Measurements from ENCODE around the gene FGD1.
A peak's percentile ranks its signal among the peaks of the same experiment; 100 is the strongest.

Gene FGD1

GRCh38 chrX:54470054-54470760, 25.8 kb downstream of the FGD1 start:
- DNase-seq (ENCODE audit: low spot score), result no peak

- DNase-seq (ENCODE audit: low spot score), result peak; percentile 67
These were observed 43.1 kb downstream of the FGD1 start for GRCh38 chrX:54452920-54453319.

- no peak for DNase-seq (ENCODE audit: low spot score)
These were observed 46.1 kb downstream of the FGD1 start for GRCh38 chrX:54449929-54450328.

- peak; percentile 39 for DNase-seq (ENCODE audit: low spot score)
These were observed 48.6 kb downstream of the FGD1 start for GRCh38 chrX:54447461-54447860.

- no peak for DNase-seq (ENCODE audit: low spot score)
These were observed 50.0 kb downstream of the FGD1 start for GRCh38 chrX:54446084-54446483.

- no peak for DNase-seq (ENCODE audit: low spot score)
These were observed 51.3 kb downstream of the FGD1 start for GRCh38 chrX:54444752-54445151.

- DNase-seq (ENCODE audit: low spot score), result no peak
These were observed 53.2 kb downstream of the FGD1 start for GRCh38 chrX:54442790-54443189.

- peak; percentile 85 for DNase-seq (ENCODE audit: low spot score)
These were observed 55.8 kb downstream of the FGD1 start, which contains the start of gene TSR2 for GRCh38 chrX:54439960-54440871. TSS of gene TSR2 (plus strand) at chrX:54440404. CDS start at chrX:54440422, 18 bp downstream.

- DNase-seq (ENCODE audit: low spot score), result no peak
These were observed 60.9 kb downstream of the FGD1 start for GRCh38 chrX:54435121-54435520.

GRCh38 chrX:54430519-54430918, 65.5 kb downstream of the FGD1 start:
- DNase-seq (ENCODE audit: low spot score), result no peak

GRCh38 chrX:54427837-54428424, 68.1 kb downstream of the FGD1 start:
- DNase-seq (ENCODE audit: low spot score), result no peak

- DNase-seq (ENCODE audit: low spot score), result peak; percentile 54
These were observed 72.7 kb downstream of the FGD1 start for GRCh38 chrX:54423161-54423888.

- no peak for DNase-seq (ENCODE audit: low spot score)
These were observed 73.9 kb downstream of the FGD1 start for GRCh38 chrX:54422168-54422567.

- DNase-seq (ENCODE audit: low spot score), result no peak
These were observed 76.3 kb downstream of the FGD1 start for GRCh38 chrX:54419559-54420302.

- DNase-seq (ENCODE audit: low spot score), result no peak
These were observed 79.1 kb downstream of the FGD1 start for GRCh38 chrX:54416965-54417364.

GRCh38 chrX:54415534-54416350, 80.3 kb downstream of the FGD1 start:
- no peak for DNase-seq (ENCODE audit: low spot score)

GRCh38 chrX:54413753-54414152, 82.3 kb downstream of the FGD1 start:
- DNase-seq (ENCODE audit: low spot score), result no peak

GRCh38 chrX:54411732-54412131, 84.3 kb downstream of the FGD1 start:
- no peak for DNase-seq (ENCODE audit: low spot score)

GRCh38 chrX:54407266-54407665, 88.8 kb downstream of the FGD1 start:
- no peak for DNase-seq (ENCODE audit: low spot score)

- DNase-seq (ENCODE audit: low spot score), result no peak
These were observed 98.9 kb downstream of the FGD1 start for GRCh38 chrX:54397113-54397512.

All from D341Med (cell line).